GM21576 (cell line): ENCODE data around the gene TMEM198.

Experiments used
- ATAC-seq: cut with Tn5 transposase; IDR thresholded peaks from one replicate; pipeline ENCODE4 v1.9.1; 2021; ENCODE audit warnings: mild to moderate bottlenecking, moderate library complexity; ENCODE audit not compliant: unreplicated experiment

TMEM198 gene

GRCh38 chr2:219508971-219509779 is 34.7 kb upstream of the TMEM198 start:
- peak; percentile 5 for ATAC-seq

GRCh38 chr2:219509780-219510511 is 33.9 kb upstream of the TMEM198 start:
- ATAC-seq = peak; percentile 69

DNA sequence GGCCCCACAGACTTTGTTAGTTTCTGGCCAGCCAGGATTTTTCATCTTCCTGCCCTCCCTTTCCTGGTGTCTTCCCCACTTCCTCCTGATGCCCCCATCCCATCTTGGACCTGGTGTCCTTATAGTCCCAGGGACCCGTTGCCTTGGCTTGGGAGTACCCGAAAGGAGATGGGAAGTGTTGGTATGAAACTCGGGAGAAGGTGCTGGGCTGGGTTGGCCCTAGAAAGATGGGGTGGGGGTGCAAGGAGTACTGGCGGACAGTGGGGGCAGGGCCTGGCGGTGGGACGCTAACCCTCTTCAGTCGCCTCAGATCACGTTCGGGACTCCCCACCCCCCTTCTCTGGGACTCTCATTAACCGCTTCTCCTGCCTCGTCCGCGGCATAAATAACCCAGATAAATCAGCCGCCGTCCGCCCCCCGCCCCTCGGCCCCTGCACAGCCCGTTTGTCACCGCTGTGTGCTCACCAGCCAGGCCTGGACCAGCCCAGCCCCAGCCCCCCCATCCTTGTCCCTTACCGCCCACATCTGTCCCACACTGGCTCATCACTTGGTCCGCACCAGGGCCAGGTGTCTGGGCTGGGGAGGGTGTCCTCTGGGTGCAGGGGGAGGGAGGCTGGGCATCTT is 33.2 kb upstream of the TMEM198 start:
- ATAC-seq = no peak

- no peak for ATAC-seq
These were observed 32.1 kb upstream of the TMEM198 start for GRCh38 chr2:219511547-219512325.

GRCh38 chr2:219512524-219513216 is 31.2 kb upstream of the TMEM198 start:
- no peak for ATAC-seq

- no peak for ATAC-seq
These were observed 30.0 kb upstream of the TMEM198 start for GRCh38 chr2:219513787-219514186.

DNA sequence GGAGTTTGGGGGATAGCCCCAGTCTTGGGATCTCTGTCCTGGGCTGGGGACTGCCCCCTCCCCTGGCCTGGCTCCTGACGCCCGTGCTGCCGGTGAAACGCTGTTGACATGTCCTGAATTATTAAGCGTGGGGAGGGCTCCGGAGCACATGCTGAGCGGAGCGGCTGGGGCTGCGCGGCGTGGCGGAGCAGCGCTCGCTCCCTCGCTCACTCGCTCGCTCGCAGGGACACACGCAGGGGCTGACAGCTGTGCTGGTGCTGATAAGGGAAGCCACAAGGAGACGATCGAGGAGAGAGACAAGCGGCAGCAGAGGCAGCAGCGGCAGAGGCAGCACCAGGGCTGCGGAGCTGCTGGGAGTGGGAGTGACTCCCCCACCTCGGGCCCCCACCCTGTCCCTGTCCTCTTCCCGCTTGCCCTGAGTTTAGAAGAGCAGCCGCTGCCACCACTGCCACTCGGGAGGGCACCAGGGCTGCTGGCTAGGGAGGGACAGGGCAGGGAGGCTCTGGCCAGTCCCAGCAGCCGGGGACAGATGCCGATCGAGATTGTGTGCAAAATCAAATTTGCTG is 29.5 kb upstream of the TMEM198 start, which contains the start of gene ASIC4:
Gene ASIC4 (plus strand): TSS at position 287 of the 566 bp plus-strand sequence. CDS start 243 bp downstream, at position 530.
- no peak for ATAC-seq

DNA sequence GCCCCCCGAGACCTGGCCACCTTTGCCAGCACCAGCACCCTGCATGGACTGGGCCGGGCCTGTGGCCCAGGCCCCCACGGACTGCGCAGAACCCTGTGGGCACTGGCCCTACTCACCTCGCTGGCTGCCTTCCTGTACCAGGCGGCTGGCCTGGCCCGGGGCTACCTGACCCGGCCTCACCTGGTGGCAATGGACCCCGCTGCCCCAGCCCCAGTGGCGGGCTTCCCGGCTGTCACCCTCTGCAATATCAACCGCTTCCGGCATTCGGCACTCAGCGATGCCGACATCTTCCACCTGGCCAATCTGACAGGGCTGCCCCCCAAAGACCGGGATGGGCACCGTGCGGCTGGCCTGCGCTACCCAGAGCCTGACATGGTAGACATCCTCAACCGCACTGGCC is 29.0 kb upstream of the TMEM198 start:
- no peak for ATAC-seq

DNA sequence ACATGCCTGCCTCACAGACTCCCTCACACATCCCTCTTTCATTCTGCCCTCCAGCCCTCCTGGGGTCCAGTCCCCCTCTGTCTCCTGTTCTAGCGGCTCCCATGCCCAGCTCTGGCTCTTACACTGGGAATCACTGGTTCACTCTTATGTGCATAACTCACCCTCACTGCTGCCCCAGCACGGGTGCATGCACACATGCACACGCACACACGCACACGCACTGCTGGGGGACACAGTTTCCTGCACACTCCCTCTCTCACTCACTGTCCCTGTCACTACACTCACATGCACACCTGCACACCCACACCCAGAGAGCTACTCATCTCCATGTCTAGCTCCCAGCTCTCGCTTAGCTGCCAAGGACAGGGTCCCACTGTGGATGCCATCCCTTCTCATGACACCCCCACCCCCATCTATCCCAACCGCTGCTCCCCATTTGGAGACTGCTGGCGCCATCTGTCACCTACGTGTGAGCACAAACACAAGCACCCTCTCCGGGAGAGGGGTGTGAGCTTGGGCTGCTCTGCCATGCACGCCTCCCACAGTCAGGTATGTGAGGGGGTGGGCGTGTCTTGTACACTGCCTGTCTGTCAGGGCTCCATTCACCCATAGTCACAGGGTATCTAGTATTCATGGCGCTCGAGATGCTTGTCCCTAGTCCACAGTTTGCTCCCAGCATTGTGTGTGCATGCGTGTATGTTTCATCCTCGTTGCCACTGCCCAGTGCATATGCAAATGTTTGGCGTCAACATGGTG is 27.8 kb upstream of the TMEM198 start:
- no peak for ATAC-seq

DNA sequence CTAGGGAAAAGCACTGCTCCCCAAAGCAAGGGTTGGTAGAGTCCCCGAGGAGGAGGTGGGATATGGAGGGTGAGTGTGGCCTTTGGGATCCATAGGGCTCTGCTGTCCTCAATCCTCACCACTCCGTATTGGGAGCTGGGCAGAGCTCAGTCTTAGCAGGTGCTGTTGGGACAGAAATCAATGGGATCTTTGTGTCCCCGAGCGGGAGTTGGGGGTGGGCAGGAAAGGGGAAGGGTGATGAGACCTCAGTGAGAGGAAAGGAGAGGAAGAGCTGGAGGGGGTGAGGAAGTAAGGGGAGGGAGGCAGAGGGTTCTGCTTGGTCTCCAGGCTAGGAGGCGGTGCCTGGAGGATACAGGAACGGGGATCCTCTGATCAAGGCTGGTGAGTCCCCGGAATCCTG is 26.9 kb upstream of the TMEM198 start:
- ATAC-seq = no peak

DNA sequence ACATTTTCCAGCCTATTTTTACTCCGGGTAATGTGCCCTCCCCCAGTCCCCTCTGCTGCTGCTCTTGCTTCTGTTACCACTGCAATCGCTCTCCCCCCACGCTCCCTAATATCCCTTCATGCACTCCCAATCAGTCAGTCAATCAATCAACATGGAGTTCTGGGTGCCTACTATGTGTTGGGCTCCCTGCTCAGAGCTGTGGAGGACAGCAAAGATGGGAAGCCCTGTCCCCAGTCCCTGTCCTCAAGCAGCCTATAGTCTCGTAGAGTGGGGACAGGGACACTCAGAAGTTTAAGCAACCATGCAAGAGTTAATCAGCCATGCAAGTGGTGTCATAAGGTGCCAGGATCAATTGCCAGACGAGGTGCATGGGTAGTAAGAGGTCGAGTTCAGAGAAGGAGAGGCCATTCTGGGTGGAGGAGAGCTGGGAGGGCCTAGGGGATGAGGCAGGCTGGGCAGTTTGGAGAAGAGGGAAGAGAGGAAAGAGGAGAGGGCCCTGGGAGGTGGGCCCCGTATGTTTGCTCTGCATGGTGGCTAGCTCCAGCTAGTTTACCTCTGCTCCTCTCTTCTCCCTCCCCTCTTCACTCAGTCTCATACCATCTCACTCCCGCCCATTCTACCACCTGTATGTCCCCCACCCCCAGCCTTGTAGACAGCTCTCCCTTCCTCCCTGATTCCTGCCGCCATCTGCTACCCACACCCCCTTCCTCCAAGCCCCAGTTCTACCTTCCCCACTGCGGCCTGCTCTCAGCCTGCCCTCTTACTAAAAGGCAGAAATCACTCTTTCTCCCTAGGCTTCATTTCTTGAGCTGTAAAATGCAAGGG is 25.7 kb upstream of the TMEM198 start:
- ATAC-seq = no peak

DNA sequence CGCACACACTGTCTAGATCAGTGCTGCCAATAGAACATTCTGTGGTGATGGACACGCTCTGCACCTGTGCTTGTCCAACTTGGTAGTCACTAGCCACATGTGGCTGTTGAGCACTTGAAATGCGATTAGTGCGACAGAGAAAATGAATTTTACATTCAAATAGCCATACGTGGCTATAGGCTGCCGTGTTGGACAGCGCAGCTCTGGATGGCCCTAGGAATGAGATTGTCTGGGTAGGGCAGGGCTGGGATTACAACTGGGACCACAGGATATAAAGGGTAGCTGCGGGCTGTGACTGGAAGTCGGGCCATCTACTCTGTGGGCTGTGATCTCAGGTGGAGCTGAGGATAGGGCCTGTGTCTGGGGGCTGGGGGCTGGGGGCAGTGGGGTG is 24.3 kb upstream of the TMEM198 start:
- ATAC-seq = no peak

GRCh38 chr2:219520079-219520478 is 23.7 kb upstream of the TMEM198 start:
- ATAC-seq = no peak

DNA sequence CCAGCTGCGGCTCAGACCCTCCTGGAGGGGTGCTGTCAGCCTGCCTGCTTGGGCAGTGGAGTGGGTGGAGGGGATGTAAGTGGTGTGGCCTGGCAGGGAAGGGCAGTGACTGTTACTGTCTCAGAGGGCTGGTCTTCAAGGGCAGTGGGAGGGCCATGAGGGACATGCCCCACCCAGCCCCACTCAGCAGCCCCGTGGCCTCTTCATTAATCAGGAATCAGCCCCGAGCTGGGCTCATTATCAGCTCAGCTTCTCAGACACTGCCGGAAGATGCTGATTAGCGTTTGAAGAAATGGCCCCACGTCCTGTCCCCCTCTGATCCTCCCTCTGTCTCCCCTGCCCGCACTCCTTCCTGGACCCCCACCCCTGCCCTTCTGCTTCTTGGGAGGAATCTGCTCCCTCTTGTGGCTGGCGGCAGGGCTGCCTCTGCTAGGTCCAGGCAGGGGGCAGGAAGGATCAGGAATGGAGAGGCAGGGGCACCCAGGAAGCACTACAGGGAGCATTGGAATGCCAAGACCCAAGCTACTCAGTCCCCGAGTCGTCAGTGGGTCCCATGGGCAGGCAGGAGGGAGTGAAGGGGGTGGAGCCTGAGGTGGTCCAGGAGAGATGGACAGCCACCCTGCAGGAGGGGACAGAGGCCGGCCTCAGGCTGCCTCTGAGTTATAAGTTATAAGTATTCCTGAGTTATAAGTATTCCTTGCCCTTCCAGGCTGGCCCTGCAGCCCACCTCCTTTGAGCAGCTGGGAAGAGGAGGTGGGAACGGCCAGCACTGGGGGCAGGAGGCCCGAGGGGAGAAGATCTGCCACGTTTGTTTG is 22.6 kb upstream of the TMEM198 start:
- ATAC-seq = no peak

DNA sequence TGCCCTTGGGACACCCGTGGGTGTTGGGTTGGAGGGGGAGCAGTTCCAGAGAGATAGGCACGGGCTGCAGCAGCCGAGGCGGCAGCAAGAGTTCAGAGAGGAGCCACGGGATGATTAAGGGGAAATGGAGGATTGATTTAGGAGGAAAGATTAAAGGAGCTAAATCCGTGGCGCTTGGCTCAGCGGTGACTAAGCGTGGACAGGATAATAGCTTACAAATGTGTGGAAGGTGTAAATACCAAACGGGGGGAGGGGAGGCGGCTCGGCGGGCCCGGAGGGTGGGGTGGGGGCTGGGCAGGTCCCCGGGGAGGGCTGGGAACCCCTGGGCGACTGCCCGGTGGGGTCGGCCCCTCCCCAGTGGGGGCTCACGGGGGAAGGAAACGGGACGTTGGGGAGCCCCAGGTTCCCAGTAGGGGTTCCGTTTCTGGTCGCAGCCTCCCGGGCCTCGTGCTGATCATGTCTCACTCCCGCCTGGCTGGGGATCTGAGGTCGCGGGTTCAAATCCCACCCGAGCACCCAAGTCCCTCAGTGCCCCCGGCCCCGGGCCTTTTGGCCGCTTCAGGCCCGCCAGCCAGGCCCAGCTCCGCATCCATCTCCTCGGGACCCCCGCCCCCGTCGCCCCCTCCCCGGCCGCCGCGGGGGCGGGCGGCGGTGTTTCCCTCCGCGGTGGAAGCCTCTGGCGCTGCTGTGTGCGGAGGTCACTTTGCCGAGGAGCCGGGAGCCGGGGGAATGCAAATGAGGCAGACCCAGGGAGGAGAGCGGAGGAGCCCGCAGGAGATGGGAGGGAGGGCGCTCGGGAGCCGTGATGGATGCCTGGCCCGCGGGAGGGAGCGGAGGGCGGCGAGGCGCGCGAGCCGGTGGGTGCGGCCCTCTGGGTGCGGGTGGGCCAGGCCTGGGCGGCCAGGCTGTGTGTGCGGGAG is 21.5 kb upstream of the TMEM198 start:
- ATAC-seq = no peak

DNA sequence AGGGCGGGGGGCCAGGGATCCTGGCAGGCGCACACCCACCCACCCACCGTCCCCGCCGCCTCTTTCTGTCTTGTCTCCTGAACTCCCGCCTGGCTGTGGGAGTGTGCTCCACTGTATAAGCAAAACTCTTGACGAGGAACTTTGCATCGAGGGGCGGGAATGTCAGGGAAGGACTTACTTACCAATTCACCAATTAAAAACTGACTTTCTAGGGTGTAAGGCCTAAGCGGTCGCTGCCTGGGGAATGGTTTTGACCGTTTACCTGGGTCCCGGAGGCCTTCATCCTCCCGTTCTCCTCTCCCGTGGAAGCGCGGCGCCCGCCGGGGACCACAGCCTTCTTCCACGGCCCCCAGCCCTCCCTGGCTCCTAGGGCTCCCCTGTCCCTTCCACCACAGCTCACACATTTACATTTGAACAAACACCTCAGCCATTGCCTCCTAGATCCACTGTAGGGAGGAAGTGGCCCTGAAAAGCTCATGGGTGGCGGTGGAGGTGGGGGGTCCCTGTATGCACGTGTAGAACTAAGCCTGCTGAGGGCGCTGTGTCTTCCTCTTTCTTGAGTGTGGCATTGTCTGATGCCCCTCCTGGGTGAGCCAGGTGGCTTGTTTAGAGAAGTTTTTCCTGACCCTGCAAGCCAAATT is 20.7 kb upstream of the TMEM198 start:
- no peak for ATAC-seq
